ENCODE data around the gene CHM.
"Not testable (repeated sequence)": the region's sequence is repeated elsewhere in the genome, so short reads cannot be mapped to it uniquely, and the experiment has no call there.

Gene CHM

DNA sequence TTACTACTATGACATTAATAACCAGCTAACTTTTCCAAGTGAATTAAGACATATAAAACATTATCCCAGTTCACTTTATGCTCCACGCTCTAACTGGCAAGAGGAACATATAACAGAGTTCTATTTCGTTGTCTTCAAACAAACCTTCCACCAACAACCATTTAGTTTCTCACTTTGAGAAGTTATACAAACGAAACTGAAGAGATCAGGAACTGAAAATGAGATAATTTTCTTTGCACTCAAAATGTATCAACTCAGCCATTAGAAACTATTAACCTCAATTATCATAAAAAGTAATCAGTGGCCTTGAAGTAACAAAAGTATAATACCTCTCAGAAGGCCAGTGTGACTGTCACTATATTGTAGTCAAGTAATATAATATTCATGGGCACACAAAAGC, 70.1 kb downstream of the CHM start:
- TF ChIP-seq, protein P1, sequence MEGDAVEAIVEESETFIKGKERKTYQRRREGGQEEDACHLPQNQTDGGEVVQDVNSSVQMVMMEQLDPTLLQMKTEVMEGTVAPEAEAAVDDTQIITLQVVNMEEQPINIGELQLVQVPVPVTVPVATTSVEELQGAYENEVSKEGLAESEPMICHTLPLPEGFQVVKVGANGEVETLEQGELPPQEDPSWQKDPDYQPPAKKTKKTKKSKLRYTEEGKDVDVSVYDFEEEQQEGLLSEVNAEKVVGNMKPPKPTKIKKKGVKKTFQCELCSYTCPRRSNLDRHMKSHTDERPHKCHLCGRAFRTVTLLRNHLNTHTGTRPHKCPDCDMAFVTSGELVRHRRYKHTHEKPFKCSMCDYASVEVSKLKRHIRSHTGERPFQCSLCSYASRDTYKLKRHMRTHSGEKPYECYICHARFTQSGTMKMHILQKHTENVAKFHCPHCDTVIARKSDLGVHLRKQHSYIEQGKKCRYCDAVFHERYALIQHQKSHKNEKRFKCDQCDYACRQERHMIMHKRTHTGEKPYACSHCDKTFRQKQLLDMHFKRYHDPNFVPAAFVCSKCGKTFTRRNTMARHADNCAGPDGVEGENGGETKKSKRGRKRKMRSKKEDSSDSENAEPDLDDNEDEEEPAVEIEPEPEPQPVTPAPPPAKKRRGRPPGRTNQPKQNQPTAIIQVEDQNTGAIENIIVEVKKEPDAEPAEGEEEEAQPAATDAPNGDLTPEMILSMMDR (IDR thresholded peaks at IDR 0.05; ENCODE audit: extremely low read depth, missing control alignments) = no peak
- DNase-seq (ENCODE audit: low spot score) = peak; percentile 16

DNA sequence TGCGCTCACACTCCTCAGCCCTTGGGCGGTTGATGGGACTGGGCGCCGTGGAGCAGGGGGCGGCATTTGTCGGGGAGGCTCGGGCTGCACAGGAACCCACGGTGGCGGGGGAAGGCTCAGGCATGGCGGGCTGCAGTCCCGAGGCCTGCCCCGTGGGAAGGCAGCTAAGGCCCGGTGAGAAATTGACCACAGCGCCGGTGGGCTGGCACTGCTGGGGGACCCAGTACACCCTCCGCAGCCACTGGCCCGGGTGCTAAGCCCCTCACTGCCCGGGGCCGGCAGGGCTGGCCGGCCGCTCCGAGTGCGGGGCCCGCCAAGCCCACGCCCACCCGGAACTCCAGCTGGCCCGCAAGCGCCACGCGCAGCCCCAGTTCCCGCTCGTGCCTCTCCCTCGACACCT, 75.0 kb downstream of the CHM start:
- not testable (repeated sequence) for DNase-seq (ENCODE audit: low spot score)

DNA sequence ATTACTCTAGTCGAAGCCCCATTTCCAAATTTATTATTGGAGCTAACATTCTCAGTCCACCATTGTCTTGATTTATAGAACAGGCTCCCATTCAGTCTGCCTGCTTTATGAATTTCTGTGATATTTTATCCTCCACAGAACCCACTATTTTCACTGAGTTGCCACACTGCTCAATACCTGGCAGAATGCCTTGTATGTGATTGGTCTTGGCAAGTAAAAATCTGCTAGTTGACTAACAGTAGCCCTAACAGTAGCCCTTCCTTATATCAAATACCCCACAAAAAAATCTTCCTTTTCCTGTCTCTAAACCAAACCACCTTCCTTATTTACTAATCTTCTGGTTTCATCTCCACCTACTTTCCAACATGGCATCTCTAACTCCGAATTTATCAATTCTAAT, 82.6 kb downstream of the CHM start:
- TF ChIP-seq, protein P1 (IDR thresholded peaks at IDR 0.05; ENCODE audit: extremely low read depth, missing control alignments) = no peak
- no peak for DNase-seq (ENCODE audit: low spot score)

DNA sequence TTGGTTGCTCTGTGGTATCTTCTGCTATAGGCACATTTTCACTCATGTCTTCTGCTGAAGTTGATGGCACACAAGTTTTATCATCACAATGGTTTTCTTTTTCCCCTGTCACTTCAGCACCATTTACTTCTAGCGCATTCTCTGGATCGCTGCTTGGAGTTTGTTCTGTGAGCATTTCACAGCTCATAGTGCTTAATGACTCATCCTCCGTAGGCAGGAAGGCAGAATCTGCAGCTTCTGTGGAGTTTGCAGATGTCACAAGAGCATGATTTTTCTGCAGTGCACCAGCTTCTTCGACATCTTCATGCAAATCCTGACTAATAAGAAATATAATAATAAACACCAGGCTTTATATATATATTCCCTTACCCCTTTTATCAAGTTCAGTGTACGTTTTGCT, 83.6 kb downstream of the CHM start:
- no peak for DNase-seq (ENCODE audit: low spot score)

DNA sequence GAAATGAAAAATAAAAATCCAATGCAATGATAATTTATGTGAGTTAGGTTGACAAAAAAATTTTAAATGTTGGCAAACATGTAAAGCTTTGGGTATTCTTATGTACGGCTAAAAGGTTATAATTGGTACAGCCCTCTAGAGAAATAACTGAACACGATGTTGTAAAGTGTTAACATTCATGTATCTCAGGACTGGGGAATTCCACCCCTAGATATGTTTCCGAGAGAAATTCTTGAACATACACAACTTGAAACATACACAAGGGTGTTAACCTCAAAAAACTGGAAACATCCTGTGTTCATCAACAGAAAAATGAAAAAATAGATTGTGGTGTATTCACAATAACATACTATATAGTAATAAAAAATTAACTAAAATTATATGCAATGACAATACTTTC, 91.8 kb downstream of the CHM start:
- TF ChIP-seq, protein P1 (IDR thresholded peaks at IDR 0.05; ENCODE audit: extremely low read depth, missing control alignments) = no peak
- DNase-seq (ENCODE audit: low spot score) = no peak

More for the DNA sequence above, 83.6 kb downstream of the CHM start:
- TF ChIP-seq, protein P1 (IDR thresholded peaks at IDR 0.05; ENCODE audit: extremely low read depth, missing control alignments) = no peak

DNA sequence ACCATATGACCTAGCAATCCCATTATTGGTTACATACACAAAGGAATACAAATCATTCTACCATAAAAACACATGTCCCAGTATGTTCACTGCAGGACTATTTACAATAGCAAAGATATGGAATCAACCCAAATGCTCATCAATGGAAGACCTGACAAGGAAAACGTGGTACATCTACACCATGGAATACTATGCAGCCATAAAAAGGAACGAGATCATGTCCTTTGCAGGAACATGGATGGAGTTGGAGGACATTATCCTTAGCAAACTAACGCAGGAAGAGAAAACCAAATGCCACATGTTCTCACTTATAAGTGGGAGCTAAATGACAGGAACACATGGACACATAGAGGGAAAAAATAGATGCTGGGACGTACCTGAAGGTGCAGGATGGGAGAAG, 102.6 kb downstream of the CHM start:
- not testable (repeated sequence) for DNase-seq (ENCODE audit: low spot score)

DNA sequence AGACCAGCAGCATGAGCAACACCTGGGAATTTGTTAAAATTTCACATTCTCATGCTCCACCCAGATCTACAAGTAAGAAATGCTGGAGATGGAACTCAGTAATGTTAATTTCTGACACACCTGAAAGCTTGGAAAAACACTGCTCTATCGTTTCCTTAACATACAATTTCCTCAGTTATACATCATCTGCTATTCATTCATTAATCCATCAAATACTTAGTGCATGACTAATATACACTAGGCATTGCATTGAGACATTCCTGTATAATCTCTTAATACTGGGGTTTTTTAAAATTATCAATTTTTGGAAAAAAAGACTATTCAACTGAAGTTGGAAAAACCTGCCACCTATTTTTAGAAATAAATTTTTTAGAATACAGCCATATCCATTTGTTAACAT, 106.1 kb downstream of the CHM start:
- TF ChIP-seq, protein P1 (IDR thresholded peaks at IDR 0.05; ENCODE audit: extremely low read depth, missing control alignments) = no peak
- DNase-seq (ENCODE audit: low spot score) = no peak

DNA sequence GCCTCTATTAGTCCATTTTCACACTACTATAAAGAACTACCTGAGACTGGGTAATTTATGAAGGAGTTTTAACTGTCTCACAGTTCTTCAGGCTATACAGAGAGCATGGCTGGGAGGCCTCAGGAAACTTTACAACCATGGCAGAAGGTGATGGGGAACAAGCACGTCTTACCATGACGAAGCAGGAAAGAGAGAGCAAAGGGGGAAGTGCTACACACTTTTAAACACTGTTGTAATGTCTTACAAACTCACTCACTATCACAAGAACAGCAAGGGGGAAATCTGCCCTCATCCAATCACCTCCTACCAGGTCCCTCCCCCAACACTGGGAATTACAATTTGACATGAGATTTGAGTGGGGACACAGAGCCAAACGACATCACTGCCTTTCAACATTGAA, 107.4 kb downstream of the CHM start:
- DNase-seq (ENCODE audit: low spot score) = not testable (repeated sequence)

DNA sequence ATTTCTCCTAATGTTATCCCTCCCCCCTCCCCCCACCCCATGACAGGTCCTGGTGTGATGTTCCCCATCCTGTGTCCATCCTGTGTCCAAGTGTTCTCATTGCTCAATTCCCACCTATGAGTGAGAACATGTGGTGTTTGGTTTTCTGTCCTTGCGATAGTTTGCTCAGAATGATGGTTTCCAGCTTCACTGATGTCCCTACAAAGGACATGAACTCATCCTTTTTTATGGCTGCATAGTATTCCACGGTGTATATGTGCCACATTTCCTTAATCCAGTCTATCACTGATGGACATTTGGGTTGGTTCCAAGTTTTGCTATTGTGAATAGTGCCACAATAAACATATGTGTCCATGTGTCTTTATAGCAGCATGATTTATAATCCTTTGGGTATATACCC, 113.0 kb downstream of the CHM start:
- DNase-seq (ENCODE audit: low spot score) = not testable (repeated sequence)

DNA sequence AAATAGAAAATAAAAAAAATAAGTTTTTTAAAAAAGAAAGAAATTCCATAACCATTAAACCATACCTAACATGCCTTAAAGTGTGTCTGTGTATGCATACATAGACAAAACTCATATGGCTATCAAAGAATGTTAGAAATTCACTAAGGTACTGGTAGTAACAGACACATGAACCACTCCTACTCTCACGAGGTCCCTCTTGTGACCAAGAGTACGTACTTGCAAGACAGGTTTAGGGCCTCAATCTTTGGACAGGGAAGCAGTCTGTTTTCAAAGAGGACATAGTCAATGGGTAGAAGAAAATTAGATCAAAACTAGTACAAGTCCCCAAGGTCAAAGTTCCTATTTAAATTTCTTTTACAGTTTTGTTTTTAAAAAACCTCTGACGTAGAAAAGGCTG, 117.3 kb downstream of the CHM start:
- TF ChIP-seq, protein P1 (IDR thresholded peaks at IDR 0.05; ENCODE audit: extremely low read depth, missing control alignments) = no peak
- DNase-seq (ENCODE audit: low spot score) = no peak
